Measurements from ENCODE around the gene POU5F1.
"Not testable (repeated sequence)": the region's sequence is repeated elsewhere in the genome, so short reads cannot be mapped to it uniquely, and the experiment has no call there.

The POU5F1 gene

GRCh38 chr6:31190488-31190887 lies 20.0 kb upstream of the POU5F1 start:
- no peak for DNase-seq (ENCODE audit: low read depth)

GRCh38 chr6:31189223-31189622 lies 18.7 kb upstream of the POU5F1 start:
- DNase-seq (ENCODE audit: low read depth) = not testable (repeated sequence)

- DNase-seq (ENCODE audit: low read depth) = no peak
Measured at GRCh38 chr6:31187780-31188194, 17.3 kb upstream of the POU5F1 start.

DNA sequence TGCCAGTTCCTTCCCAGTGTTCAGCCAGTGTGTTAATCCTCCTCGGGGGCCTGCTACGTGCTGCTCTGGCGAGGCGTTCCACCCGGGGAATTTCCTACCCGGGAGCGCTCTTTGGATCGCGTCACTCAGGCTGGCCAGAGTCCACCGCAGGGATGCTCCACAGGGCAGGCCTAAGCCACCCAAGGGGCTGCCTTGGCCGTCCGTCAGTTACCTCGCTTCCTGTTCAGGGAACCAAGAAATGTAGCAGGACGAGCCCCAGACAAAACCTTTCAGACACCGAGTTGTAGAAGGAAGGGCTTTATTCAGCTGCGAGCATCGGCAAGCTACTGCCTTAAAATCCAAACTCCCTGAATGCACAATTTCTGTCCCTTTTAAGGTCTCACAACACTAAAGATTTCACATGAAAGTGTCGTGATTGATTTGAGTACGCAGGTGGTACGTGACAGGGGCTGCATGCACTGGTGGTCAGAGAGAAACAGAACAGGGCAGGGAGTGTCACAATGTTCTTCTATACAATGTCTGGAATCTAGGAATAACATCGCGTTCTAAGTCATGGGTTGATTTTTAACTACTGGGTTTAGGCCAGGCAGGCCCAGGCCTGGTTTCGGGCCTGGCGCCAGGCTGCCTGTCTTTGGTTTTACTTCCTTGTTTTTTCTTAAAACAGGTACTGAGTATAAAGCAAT lies 15.7 kb upstream of the POU5F1 start:
- DNase-seq (ENCODE audit: low read depth) = no peak

- DNase-seq (ENCODE audit: low read depth) = not testable (repeated sequence)
Measured at GRCh38 chr6:31185695-31186051, 15.2 kb upstream of the POU5F1 start.

- not testable (repeated sequence) for DNase-seq (ENCODE audit: low read depth)
Measured at GRCh38 chr6:31183859-31184258, 13.4 kb upstream of the POU5F1 start.

DNA sequence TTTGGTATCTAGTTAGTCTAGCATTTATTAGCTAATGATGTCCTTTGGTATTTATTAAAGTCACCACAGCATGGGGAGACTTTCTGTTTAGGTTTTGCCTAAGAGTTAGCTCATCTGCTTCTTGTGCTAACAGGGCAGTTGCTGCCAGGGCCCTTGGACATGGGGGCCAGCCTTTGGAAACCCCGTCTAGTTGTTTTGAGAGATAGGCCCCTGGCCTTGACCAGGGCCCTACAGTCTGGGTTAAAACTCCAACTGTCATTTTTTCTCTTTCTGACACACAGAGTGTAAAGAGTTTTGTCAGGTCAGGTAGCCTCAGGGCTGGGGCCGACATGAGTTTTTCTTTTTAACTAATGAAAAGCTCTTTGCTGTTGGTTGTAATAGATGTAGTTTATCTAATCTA lies 12.8 kb upstream of the POU5F1 start:
- DNase-seq (ENCODE audit: low read depth) = not testable (repeated sequence)

DNA sequence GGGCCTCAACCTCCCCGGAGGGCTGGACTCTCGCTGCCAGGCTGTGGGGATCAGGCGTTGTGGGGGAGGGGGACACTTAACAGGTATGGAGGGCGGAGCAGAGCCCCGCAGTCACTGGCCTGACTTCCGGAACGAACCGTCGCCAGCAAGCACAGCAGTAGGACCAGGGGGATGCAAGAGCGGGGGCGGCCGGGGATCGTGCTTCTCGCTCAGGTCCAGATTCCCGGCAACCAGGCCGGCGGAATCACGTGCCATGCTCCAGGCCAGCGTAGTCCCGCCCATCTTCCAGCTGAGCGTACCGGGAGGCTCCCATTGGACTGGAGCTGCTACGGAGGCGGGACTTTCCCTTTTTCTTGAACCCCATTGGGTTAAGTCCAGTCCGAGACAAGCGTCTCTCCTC lies 10.0 kb upstream of the POU5F1 start:
- DNase-seq (ENCODE audit: low read depth) = peak; percentile 48

DNA sequence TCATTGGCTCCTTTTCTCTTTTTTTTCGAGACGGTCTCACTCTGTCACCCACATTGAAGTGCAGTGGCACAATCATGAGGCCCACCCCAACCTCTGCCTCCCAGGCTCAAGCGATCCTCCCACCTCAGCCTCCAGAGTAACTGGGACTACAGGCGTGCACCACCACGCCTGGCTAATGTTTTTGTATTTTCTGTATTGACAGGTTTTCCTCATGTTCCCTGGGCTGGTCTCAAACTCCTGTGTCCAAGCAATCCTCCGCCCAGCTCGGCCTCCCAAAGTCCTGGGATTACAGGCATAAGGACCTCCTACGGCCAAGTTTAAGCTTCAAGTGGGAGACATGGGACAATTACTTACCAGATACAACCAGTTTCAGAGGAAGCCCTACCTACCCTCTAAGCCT lies 9.4 kb upstream of the POU5F1 start:
- DNase-seq (ENCODE audit: low read depth) = no peak

GRCh38 chr6:31179042-31179386 lies 8.5 kb upstream of the POU5F1 start:
- no peak for DNase-seq (ENCODE audit: low read depth)

DNA sequence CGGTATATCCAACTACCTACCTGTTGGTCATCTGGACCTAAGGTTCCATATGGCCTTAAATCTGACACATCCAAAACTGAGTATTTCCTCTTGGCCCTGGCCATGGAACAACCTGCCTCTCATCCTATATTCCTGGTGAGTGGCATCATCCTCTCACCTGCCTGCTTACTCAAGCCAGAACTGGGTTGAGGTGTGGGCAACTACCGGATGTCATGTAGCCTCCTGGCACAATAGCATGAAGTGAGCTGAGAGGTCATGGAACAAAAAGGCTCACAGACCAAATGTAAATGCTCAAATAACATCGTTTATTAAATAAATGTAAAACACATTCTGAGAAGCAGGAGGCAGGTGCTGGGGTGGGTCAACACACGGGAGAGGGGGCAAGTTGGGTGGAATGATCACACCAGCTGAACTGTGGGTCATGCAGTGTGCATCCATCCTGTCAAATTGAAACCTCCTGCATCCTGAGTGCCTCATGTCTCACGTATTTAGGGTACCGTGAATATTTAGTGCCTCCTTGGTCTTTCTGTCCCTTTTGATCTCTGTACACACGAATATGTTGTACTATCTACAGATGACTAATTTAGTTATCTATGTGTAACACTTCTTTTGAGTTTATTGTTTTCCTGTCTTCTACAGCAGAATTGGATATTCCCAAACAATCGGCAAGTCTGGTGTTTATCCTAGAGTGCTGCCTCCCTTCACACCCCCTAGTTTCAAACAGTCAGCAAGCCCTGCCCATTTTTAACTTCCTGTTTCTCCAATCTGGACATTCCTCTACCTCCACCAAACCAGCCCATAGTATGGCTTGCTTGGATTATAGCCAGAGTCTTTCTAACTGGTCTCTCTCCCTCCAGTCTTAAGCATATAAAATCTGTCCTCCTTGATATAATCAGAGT lies 7.9 kb upstream of the POU5F1 start:
- no peak for DNase-seq (ENCODE audit: low read depth)

- DNase-seq (ENCODE audit: low read depth) = no peak
Measured at GRCh38 chr6:31175971-31176370, 5.5 kb upstream of the POU5F1 start.

DNA sequence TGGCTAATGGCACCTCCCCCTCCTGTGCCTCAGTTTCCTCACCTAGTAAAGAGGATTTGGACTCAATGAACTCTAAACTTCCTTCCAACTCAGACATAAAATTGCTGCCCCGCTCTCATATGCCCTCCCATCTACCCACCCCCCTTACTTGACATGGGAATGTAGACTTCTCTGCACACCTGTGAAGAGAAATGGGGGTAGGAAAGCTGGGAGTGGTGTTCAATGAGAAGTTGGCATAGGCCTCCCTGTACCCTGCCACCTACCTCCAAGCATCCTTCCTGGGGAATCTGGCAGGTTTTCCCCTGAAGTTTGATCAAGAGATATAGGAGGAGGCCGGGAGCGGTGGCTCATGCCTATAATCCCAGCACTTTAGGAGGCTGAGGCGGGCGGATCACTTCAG lies 3.9 kb upstream of the POU5F1 start:
- DNase-seq (ENCODE audit: low read depth) = no peak

DNA sequence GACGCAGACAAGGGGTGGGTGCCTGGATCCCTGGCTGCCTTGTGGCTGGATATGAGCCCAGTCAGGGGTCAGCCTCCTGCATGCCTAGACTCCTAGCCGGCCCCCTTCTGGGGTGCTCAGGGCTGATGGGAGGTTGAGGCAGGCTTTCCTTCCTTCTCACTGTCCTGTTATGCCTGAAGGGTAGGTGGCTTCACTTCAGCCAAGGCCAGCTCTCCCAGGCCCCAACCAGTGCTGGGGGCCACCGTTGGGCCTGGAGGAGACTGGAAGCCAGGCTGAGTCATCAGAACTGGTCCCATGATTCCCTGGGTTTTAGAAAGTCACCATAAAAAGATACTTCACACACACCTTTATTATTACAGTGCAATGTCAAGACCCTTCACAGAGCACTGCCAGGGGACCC lies 2.9 kb upstream of the POU5F1 start:
- DNase-seq (ENCODE audit: low read depth) = no peak

DNA sequence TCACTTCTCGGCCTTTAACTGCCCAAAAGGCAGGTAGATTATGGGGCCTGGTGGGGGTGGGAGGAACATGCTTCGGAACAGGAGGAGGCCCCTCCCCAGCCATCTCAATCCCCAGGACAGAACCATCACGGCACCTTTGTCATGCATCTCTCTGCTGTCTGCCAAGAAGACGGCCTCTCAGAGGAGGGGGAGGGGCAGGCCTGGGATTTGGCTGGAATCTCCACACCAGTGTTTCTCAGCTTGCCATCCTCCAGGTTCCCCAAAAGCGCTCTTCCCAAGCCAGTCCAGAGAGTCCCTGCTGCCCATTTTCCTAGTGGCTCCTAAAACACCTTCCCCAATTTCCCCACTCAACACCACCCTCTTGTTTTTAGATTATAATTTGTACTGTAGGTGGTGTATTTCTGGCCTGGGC lies 2.5 kb upstream of the POU5F1 start:
- DNase-seq (ENCODE audit: low read depth) = no peak

GRCh38 chr6:31171931-31172905 lies 1.7 kb upstream of the POU5F1 start:
- no peak for DNase-seq (ENCODE audit: low read depth)

DNA sequence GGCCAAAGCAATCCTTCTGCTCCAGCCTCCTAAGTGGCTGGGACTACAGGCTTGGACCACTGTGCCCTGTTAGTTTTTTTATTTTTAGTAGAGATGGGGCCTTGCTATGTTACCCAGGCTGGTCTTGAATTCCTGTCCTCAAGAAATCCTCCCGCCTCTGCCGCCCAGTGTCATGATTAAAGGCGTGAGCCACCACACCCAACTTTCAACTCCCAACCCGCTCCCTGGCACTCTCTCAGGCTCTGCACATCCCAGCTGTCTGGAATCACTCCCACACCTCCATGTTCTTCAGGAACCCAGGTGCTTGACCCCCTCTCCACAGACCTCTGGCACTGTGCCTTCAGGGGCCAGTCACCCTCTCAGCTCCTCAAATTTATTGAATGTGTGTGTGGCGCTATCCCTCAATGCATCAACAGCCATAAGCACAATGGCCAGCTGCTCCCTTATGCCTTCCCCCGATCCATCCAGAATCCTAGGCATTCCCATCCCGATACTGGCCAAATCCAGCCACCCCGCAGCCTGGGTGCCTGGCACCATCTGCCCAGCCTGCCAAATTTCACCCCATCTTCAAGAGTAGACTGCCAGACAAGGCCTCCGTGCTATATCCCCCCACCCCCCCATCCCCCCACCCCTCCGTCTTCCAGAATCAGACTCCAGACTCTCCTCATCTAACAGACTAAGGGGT lies 647 bp upstream of the POU5F1 start:
- DNase-seq (ENCODE audit: low read depth) = no peak

DNA sequence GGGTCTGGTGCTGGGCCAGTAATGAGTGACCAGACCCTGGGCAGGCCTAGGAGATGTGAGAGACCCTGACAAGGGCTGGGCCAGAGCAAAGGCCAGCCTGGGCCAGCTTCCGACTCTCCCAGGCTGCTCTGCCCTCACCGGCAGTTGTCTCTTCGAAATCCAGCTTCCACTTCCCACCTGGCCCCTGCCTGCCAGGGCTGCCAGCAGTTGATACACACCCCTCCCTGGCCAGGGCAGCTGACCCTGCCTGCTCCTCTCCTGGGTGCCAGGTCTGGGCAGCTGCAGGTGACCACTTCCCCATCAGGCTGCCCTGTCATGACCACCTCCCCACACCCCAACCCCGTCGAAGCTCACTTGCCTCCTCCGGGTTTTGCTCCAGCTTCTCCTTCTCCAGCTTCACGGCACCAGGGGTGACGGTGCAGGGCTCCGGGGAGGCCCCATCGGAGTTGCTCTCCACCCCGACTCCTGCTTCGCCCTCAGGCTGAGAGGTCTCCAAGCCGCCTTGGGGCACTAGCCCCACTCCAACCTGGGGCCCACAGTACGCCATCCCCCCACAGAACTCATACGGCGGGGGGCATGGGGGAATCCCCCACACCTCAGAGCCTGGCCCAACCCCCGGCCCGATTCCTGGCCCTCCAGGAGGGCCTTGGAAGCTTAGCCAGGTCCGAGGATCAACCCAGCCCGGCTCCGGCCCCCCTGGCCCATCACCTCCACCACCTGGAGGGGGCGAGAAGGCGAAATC lies 453 bp downstream of the POU5F1 start:
- not testable (repeated sequence) for DNase-seq (ENCODE audit: low read depth)

DNA sequence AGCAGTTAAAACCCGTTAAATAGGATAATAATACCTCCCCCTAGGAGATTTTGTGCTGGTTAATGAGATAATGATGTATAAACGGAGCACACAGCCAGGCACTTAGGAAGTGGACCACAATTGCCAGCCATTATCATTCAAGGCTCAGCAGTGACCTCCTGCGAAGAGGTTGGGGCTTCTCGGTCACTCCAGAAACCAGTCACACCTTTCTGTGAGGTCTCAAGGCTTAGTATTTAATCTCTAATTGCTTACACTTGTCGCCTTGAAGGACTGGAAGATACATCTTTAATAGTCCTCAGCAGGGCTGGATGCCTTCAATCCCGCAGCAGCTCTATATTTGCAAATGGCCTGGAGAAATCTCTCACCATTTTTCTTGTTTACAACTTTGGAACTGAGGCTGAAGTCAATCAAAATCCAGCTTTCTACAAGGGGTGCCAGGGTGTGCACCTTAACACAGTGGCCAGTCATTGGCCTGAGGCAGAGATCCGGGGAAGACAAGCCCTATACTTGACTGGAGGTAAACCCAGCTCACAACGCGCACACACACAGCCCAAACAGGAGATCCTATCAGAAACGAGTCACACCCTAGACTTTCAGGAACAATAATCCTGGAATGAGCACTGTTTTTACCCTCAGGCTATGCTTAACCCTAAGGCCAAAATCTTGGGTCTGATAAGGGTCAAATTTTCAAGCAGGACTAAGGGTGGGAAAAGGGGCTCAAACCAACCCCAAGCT lies 1.2 kb downstream of the POU5F1 start:
- DNase-seq (ENCODE audit: low read depth) = no peak

- DNase-seq (ENCODE audit: low read depth) = no peak
Measured at GRCh38 chr6:31168606-31169005, 1.9 kb downstream of the POU5F1 start.

All from fibroblast of the conjunctiva (primary cell).